WERI-Rb-1 (cell line): Measurements from ENCODE around the gene CORO2A.
"Not testable (repeated sequence)": the region's sequence is repeated elsewhere in the genome, so short reads cannot be mapped to it uniquely, and the experiment has no call there.

Experiments
- DNase-seq: peaks from one replicate; pipeline ENCODE4 v3.0.0-alpha.2; 2020
- H3K27ac ChIP-seq: fragments of 250-450 bp; sonication (Bioruptor Pico); 2 replicates; pipeline ENCODE4 v1.5.1; 2020; ENCODE audit warnings: mild to moderate bottlenecking, moderate library complexity
- H3K27me3 ChIP-seq: fragments of 250-450 bp; sonication (Bioruptor Pico); 2 replicates; pipeline ENCODE4 v1.5.1; 2021; ENCODE audit warnings: mild to moderate bottlenecking, low read depth, moderate library complexity; ENCODE audit not compliant: insufficient read depth, severe bottlenecking
- H3K36me3 ChIP-seq: fragments of 250-450 bp; sonication (Bioruptor Pico); 2 replicates; pipeline ENCODE4 v1.5.1; 2020; ENCODE audit warnings: mild to moderate bottlenecking, moderate library complexity
- H3K4me3 ChIP-seq: 2 replicates; pipeline ENCODE4 v1.5.1; 2011; ENCODE audit warnings: low read depth, mild to moderate bottlenecking, control low read depth, low read length
- H3K9me3 ChIP-seq: fragments of 250-450 bp; sonication (Bioruptor Pico); 2 replicates; pipeline ENCODE4 v1.5.1; 2021; ENCODE audit warnings: mild to moderate bottlenecking, moderate library complexity; ENCODE audit not compliant: severe bottlenecking
- TF ChIP-seq, protein P1 (sequence below): IDR thresholded peaks from 2 replicates; pipeline ENCODE4 v1.5.1; 2011; ENCODE audit warnings: low read depth, mild to moderate bottlenecking, control low read depth, inconsistent platforms, low read length

CORO2A gene

DNA sequence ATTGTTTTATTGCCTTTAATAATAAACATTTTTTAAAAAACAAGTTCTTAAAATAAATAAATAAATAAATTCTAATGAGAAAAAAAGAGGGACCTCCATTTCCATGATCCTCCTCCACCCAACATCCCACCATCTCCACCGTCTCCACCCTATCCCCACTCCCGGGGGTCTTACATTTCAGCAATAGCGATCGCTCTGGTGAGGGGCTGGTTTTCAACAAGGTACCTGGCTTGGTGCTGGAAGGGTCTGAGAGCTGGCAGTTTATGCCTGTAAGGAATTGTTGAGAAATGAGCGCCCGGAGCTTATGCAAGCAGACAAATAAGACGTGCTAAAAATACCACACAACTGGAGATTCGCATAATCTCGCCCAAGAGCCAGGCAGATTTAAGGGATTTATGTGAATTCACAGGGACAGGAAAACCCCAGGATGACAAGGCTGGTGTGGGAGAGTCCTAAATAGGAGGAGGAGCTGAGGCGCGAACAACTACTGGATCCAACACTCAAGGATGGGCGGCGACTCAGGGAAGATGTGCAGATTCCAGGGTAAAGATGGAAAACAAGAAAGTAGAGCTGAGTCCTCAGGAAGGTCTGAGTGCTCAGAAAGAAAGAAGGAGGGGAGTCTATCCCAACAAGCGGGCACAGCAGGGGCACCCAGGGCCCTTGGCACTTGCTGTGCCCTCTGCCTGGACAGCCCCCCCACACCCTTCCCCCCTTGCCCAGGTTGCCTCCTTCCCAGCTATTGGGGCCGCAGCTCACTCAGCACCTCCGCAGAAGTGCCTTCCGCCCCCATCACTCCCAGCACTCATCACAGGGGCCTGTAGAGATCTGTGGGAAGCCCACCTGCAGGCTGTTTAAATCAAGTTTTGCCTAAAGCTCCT, 100.5 kb downstream of the CORO2A start:
- Histone ChIP-seq H3K27ac (peak overlapping the region; percentile 38), H3K27me3 (no peaks in the 10 kb centered on the region), H3K4me3 (peak overlapping the region; percentile 31), H3K36me3 (peaks cover 7% of the 10 kb centered on the region), H3K9me3 (no peaks in the 10 kb centered on the region)
- TF ChIP-seq, protein P1, sequence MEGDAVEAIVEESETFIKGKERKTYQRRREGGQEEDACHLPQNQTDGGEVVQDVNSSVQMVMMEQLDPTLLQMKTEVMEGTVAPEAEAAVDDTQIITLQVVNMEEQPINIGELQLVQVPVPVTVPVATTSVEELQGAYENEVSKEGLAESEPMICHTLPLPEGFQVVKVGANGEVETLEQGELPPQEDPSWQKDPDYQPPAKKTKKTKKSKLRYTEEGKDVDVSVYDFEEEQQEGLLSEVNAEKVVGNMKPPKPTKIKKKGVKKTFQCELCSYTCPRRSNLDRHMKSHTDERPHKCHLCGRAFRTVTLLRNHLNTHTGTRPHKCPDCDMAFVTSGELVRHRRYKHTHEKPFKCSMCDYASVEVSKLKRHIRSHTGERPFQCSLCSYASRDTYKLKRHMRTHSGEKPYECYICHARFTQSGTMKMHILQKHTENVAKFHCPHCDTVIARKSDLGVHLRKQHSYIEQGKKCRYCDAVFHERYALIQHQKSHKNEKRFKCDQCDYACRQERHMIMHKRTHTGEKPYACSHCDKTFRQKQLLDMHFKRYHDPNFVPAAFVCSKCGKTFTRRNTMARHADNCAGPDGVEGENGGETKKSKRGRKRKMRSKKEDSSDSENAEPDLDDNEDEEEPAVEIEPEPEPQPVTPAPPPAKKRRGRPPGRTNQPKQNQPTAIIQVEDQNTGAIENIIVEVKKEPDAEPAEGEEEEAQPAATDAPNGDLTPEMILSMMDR, result no peak
- DNase-seq, result peak; percentile 76

DNA sequence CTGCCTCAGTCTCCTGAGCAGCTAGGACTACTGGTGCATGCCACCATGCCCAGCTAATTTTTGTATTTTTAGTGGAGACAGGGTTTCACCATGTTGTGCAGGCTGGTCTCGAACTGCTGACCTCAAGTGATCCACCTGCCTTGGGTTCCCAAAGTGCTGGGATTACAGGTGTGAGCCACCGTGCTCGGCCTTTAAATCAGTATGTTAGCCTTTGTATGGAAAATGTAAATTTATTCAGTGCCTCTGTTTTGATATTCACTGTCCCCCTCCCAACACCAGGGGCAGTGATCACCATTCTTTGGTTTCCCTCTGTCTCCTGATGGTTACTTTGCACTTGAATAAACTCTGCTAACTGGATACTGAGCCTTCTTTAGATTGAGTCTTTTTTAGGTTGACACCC, 101.8 kb downstream of the CORO2A start:
- not testable (repeated sequence) for H3K27me3 ChIP-seq, DNase-seq, H3K9me3 ChIP-seq, H3K27ac ChIP-seq, H3K4me3 ChIP-seq
- H3K36me3 ChIP-seq, result peaks cover 14% of the 10 kb centered on the region

DNA sequence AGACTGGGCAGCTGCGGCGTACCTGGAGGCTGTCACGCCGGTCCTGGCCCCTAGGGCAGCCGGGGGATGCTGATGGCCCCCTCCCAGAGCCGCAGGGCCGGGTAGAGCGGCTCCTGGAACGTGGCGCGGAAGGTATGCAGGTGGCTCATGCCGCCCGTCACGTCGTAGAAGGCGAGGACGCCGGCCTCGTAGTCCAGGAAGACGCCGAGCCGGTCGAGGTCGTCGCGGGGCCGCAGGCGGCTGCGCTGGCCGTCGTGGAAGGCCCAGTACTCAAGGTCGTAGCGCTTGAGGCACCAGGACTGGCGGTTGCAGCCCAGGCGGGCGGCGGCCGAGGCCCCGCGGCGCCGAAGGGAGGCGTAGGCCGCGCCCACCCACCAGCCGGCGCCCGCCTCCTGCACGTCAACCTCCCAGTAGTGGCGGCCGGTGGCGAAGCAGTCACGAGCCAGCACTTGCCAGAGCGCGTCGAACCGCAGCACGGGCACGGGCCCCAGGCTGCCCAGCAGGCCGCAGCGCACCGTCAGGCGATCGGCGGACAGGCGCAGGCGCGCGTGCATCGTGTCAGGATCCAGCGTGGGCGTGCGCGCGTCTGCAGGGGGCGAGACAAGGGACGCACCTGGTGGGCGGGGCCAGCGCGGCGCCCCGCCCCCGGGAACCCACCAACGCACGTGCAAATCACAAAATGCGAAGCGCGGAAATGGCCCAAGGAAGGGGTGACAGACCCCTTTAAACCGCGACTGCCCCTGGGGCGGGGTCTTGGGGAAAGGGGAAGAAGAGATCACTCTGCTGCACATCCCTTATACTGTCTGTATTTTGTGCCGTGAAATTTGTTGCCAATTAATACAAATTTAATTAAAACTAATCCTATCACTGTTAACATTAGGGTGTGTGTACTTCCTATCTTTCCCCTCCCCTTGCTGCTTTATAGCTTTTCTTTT, 104.8 kb downstream of the CORO2A start:
- Histone ChIP-seq H3K9me3 (no peaks in the 10 kb centered on the region), H3K27ac (no peak overlapping the region), H3K36me3 (peaks cover 39% of the 10 kb centered on the region), H3K27me3 (no peaks in the 10 kb centered on the region), H3K4me3 (no peak overlapping the region)
- no peak for DNase-seq
- TF ChIP-seq, protein P1, result no peak

DNA sequence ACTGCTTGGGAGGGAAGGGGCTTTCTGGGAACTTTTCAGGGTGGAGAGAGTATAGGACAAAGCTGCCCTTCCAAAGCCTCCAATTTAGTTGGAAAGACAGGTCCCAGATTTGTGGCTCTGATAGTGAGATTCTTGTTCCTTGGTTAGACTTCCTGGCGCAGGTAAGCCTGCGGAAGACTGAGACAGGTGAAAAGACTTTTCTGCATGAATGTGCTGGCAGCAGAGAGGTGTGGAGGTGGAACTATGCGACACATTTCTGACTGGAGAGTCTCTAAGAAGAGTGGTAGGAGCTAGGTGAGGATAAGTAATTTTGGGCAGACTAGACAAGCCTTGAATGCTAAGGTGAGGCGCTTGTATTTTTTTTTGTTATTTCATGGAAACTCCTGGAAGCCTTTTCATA, 106.0 kb downstream of the CORO2A start:
- Histone ChIP-seq H3K36me3 (peaks cover 51% of the 10 kb centered on the region), H3K4me3 (no peak overlapping the region), H3K27ac (no peak overlapping the region), H3K27me3 (no peaks in the 10 kb centered on the region), H3K9me3 (no peaks in the 10 kb centered on the region)
- DNase-seq, result no peak
- TF ChIP-seq, protein P1, result no peak

DNA sequence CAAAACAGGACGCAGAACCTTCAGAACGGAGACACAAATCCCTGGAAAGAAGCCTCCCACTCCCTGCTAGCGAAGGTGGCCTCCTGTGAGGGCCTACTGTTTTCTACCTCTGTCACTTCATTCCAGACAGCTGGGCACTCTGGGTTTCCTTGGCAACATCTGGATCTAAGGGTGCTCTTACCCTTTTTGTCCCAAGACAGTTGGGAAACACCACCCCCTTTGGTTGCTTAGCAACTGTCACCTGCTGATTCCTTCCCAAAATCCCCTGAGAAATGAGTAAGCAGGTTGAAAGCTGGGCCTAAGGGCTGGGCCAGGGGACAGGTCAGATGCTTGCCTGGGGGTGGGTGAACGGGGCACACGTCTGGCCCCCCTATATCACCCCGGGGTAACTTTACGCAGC, 106.5 kb downstream of the CORO2A start:
- no peak overlapping the region for H3K4me3 ChIP-seq
- H3K36me3 ChIP-seq, result peaks cover 56% of the 10 kb centered on the region
- TF ChIP-seq, protein P1, result no peak
- no peaks in the 10 kb centered on the region for H3K9me3 ChIP-seq
- DNase-seq, result no peak
- H3K27ac ChIP-seq, result no peak overlapping the region
- no peaks in the 10 kb centered on the region for H3K27me3 ChIP-seq

DNA sequence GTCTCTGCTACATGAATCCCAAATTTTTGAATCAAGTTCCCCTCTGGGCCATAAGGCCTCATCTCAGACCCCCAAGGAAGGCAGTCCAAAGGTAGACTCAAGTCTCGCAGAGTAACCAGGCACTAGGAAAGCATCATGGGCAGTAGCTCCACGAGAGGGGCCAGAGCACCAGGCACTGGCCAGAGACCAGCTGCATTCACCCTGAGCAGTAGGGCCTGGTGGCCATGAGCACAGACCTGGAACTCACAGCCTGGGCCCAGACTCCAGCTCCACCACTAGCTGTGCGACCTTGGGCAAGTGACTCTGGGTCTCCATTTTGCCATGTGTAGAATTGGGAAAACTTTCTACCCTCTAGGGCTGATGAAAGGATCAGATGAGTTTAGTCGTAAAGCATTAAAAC, 107.4 kb downstream of the CORO2A start:
- DNase-seq, result no peak
- Histone ChIP-seq H3K4me3 (no peak overlapping the region), H3K27ac (no peak overlapping the region), H3K9me3 (no peaks in the 10 kb centered on the region), H3K36me3 (peaks cover 65% of the 10 kb centered on the region), H3K27me3 (no peaks in the 10 kb centered on the region)
- TF ChIP-seq, protein P1, result no peak
